Spleen (tissue), 11 donors: ENCODE data around the gene F8. TPM values are rescaled to one million over a fixed set of nuclear protein-coding genes. Genes with fewer than 3 reads are reported as not detected.
A peak's percentile ranks its signal among the peaks of the same experiment; 100 is the strongest.

Experiments
- DNase-seq: peaks from one replicate; pipeline ENCODE4 v3.0.0-alpha.2; 2020
- H3K27ac ChIP-seq, 8 donors: fragments of 200-600 bp; sonication (generic) in 7 of 8; 1 replicate in 4 of 8; 2 replicates in 4 of 8; pipeline versions ENCODE4 v1.5.0 to v1.8.0; 2016 to 2021; ENCODE audit warnings: inconsistent platforms in 4 of 8, mild to moderate bottlenecking in 4 of 8, moderate library complexity in 1 of 8
- H3K27me3 ChIP-seq, 7 donors: fragments of 200-600 bp; sonication (generic) in 6 of 7; replicated peaks in 1 of 7; 1 replicate in 4 of 7; 2 replicates in 3 of 7; pipeline versions ENCODE4 v1.5.0 to v1.8.0; 2016 to 2021; ENCODE audit warnings: inconsistent platforms in 3 of 7, mild to moderate bottlenecking in 1 of 7
- H3K36me3 ChIP-seq, 6 donors: fragments of 200-600 bp; sonication (generic) in 5 of 6; 1 replicate in 4 of 6; 2 replicates in 2 of 6; pipeline versions ENCODE4 v1.5.0 to v1.8.0; 2016 to 2021; ENCODE audit warnings: inconsistent platforms in 2 of 6
- H3K4me1 ChIP-seq, 6 donors: fragments of 200-600 bp; sonication (generic) in 5 of 6; 1 replicate in 3 of 6; 2 replicates in 3 of 6; pipeline versions ENCODE4 v1.5.0 to v1.8.0; 2016 to 2021; ENCODE audit warnings: inconsistent platforms in 3 of 6
- H3K4me3 ChIP-seq, 8 donors: fragments of 200-600 bp; sonication (generic) in 7 of 8; 1 replicate in 4 of 8; 2 replicates in 4 of 8; pipeline versions ENCODE4 v1.5.0 to v1.8.0; 2016 to 2021; ENCODE audit warnings: inconsistent platforms in 4 of 8, mild to moderate bottlenecking in 4 of 8, moderate library complexity in 2 of 8
- H3K9me3 ChIP-seq, 8 donors: fragments of 200-600 bp; sonication (generic) in 7 of 8; 1 replicate in 4 of 8; 2 replicates in 4 of 8; pipeline versions ENCODE4 v1.5.0 to v1.8.0; 2016 to 2021; ENCODE audit warnings: inconsistent platforms in 4 of 8
- CTCF ChIP-seq, 11 experiments: fragments of 200-600 bp in 7 of 11; fragments of 450-650 bp in 4 of 11; sonication (generic) in 4 of 11; IDR thresholded peaks in 8 of 11; conservative IDR thresholded peaks in 3 of 11; 1 replicate in 7 of 11; 2 replicates in 4 of 11; pipeline versions ENCODE4 v1.4.0 to v1.8.0; 2016 to 2021; ENCODE audit warnings: antibody characterized with exemption in 11 of 11, inconsistent platforms in 4 of 11, mild to moderate bottlenecking in 1 of 11
- POLR2A ChIP-seq, 3 donors: fragments of 450-650 bp; IDR thresholded peaks; one replicate each; pipeline ENCODE4 v1.5.1; 2017; ENCODE audit warnings: antibody characterized with exemption in 3 of 3, mild to moderate bottlenecking in 1 of 3
- POLR2AphosphoS5 ChIP-seq, 3 donors: sonication (generic); formaldehyde crosslinking; IDR thresholded peaks; one replicate each; pipeline ENCODE4 v1.5.1; 2017; ENCODE audit warnings: antibody characterized with exemption in 3 of 3
- WGBS, 5 donors: extraction: QIAGEN DNeasy Blood & Tissue Kit in 3 of 5; methylation state at CpG; one replicate each; pipeline versions ENCODE4 v1.1.5 to v1.1.7; 2013 to 2018; 5-methylcytosine and 5-hydroxymethylcytosine counted together
- intact Hi-C: fragments of 100-400 bp; cut with DNase I; formaldehyde crosslinking; loops from one replicate; pipeline ENCODE4 v1.15.0; 2023; ENCODE audit warnings: low total_unique reads
- polyA plus RNA-seq, 3 donors: library from polyadenylated mRNA; stranded (reverse); fragments of 200-250 nt; gene quantifications; one replicate each; pipeline ENCODE4 v1.2.1, GENCODE V29; 2013
- total RNA-seq, 7 donors: library from RNA; depleted of rRNA in 3 of 7; stranded (reverse); fragments of >200 nt in 3 of 7; fragmentation: NEBNext Ultra II Directional in 4 of 7; extraction: Animal tissue kit (Norgen Biotek cat#: 25700) in 4 of 7; gene quantifications; one replicate each; pipeline versions ENCODE4 v1.1.0 to v1.2.1, GENCODE V29; 2016 to 2021
- donor health status: healthy with polysubstance abuse.
- donor health status: DM: no; HTN: no; CAD: no; lungs with moderate emphysema.
- donor health status: DM: no; HTN: no; CAD: no.
- donor health status: Bipolar disorder and iron deficiency.
- donor health status: healthy.
- donor health status: DM: no; HTN: no; CAD: no.
- donor health status: DM: yes; HTN: yes; CAD: no.

The F8 gene
- total and polyA plus RNA-seq, 10 donors, result 3.4 to 135 (median 67.9) TPM

- no peak overlapping the region for H3K27ac ChIP-seq
- H3K9me3 ChIP-seq, result no peaks in the 10 kb centered on the region
- intact Hi-C loops, result no loop called here
- no peak overlapping the region for H3K4me3 ChIP-seq
- 80 to 96% (median 91%) methylated on average over 8 of the region's 8 CpGs for WGBS, 5 donors
- H3K27me3 ChIP-seq, result no peaks in the 10 kb centered on the region
- TF ChIP-seq CTCF (IDR thresholded peaks at IDR 0.05 in 8 of 11, conservative IDR thresholded peaks at IDR 0.05 in 3 of 11) (no peak), POLR2A (IDR thresholded peaks at IDR 0.05) (no peak), POLR2AphosphoS5 (IDR thresholded peaks at IDR 0.05) (no peak)
- H3K36me3 ChIP-seq, result peaks cover 0 to 22% (median 0%) of the 10 kb centered on the region in 6 donors
- peaks cover 0 to 15% (median 9%) of the 10 kb centered on the region in 6 donors for H3K4me1 ChIP-seq
- no peak for DNase-seq
Observed at GRCh38 chrX:155065035-155065734, 42.7 kb upstream of the F8 start.

GRCh38 chrX:155061760-155062159, 39.2 kb upstream of the F8 start:
- intact Hi-C loops, result loop anchor here (5.0 kb wide), 1 partner anchor 79 kb away; no protein-coding TSS in a partner anchor
- Histone ChIP-seq H3K4me3 (no peak overlapping the region), H3K27me3 (no peaks in the 10 kb centered on the region), H3K9me3 (no peaks in the 10 kb centered on the region), H3K27ac (no peak overlapping the region), H3K4me1 (peaks cover 0 to 10% (median 8%) of the 10 kb centered on the region in 6 donors), H3K36me3 (peaks cover 0 to 24% (median 0%) of the 10 kb centered on the region in 6 donors)
- 82 to 95% (median 92%) methylated on average over 4 of the region's 4 CpGs for WGBS, 5 donors
- DNase-seq, result no peak
- no peak for TF ChIP-seq POLR2AphosphoS5 (IDR thresholded peaks at IDR 0.05)

- no peaks in the 10 kb centered on the region for H3K9me3 ChIP-seq
- intact Hi-C loops, result no loop called here
- peaks cover 0 to 47% (median 0%) of the 10 kb centered on the region in 6 donors for H3K36me3 ChIP-seq
- H3K27me3 ChIP-seq, result no peaks in the 10 kb centered on the region
- peak; percentile 85 for DNase-seq
- H3K27ac ChIP-seq, result peak overlapping the region in 4 of 8 donors; percentile 18 to 51 (median 40)
- peaks cover 0 to 14% (median 8%) of the 10 kb centered on the region in 6 donors for H3K4me1 ChIP-seq
- peak overlapping the region in 2 of 8 donors; percentile 9 to 38 for H3K4me3 ChIP-seq
- WGBS, 5 donors, result 10 to 29% (median 19%) methylated on average over 10 to 25 of the region's 25 CpGs
- peak; percentile 39 to 56 (median 51) for TF ChIP-seq POLR2AphosphoS5 (IDR thresholded peaks at IDR 0.05)
- TF ChIP-seq POLR2A (IDR thresholded peaks at IDR 0.05), result no peak
- peak; percentile 48 to 92 (median 80) for TF ChIP-seq CTCF (IDR thresholded peaks at IDR 0.05 in 8 of 11, conservative IDR thresholded peaks at IDR 0.05 in 3 of 11)
Observed at GRCh38 chrX:155056877-155057792, 34.6 kb upstream of the F8 start.

- no peak for TF ChIP-seq POLR2AphosphoS5 (IDR thresholded peaks at IDR 0.05)
- no peak for TF ChIP-seq POLR2A (IDR thresholded peaks at IDR 0.05)
- TF ChIP-seq CTCF (IDR thresholded peaks at IDR 0.05 in 8 of 11, conservative IDR thresholded peaks at IDR 0.05 in 3 of 11), result no peak
- H3K27ac ChIP-seq, result peak overlapping the region in 4 of 8 donors; percentile 18 to 51 (median 40)
- no peaks in the 10 kb centered on the region for H3K9me3 ChIP-seq
- intact Hi-C loops, result no loop called here
- peaks cover 0 to 14% (median 8%) of the 10 kb centered on the region in 6 donors for H3K4me1 ChIP-seq
- DNase-seq, result no peak
- WGBS, 5 donors, result 74 to 88% (median 82%) methylated on average over 1 of the region's 1 CpG
- no peaks in the 10 kb centered on the region for H3K27me3 ChIP-seq
- no peak overlapping the region for H3K4me3 ChIP-seq
- H3K36me3 ChIP-seq, result peaks cover 0 to 47% (median 0%) of the 10 kb centered on the region in 6 donors
Observed at GRCh38 chrX:155056471-155056870, 33.9 kb upstream of the F8 start.
